Thoracic aorta (tissue), 2 donors: ENCODE measurements around the gene ROPN1L. TPM values are rescaled to one million over a fixed set of nuclear protein-coding genes. Genes with fewer than 3 reads are reported as not detected.
"Not testable (repeated sequence)": the region's sequence is repeated elsewhere in the genome, so short reads cannot be mapped to it uniquely, and the experiment has no call there.

Experiments used
- ATAC-seq: fragments of 150-250 bp; one replicate; pipeline ENCODE4 v1.8.0; 2017; ENCODE audit warnings: low read depth; ENCODE audit not compliant: insufficient number of reproducible peaks, low FRiP score
- DNase-seq: peaks from one replicate; pipeline ENCODE4 v3.0.0-alpha.2; 2020; ENCODE audit warnings: low spot score
- H3K27ac ChIP-seq, 2 donors: fragments of 200-600 bp; sonication (generic); 1 replicate in 1 of 2; 2 replicates in 1 of 2; pipeline ENCODE4 v1.5.1; 2016; ENCODE audit warnings: mild to moderate bottlenecking in 2 of 2, moderate library complexity in 2 of 2
- H3K27me3 ChIP-seq: fragments of 200-600 bp; sonication (generic); replicated peaks from 2 replicates; pipeline ENCODE4 v1.6.0; 2016; ENCODE audit warnings: mild to moderate bottlenecking; ENCODE audit not compliant: insufficient read depth
- H3K36me3 ChIP-seq: fragments of 200-600 bp; sonication (generic); one replicate; pipeline ENCODE4 v1.5.1; 2016
- H3K4me1 ChIP-seq, 2 donors: fragments of 200-600 bp; sonication (generic); 1 replicate in 1 of 2; 2 replicates in 1 of 2; pipeline versions ENCODE4 v1.5.1 to v1.6.0; 2016; ENCODE audit warnings: low read depth in 2 of 2, mild to moderate bottlenecking in 1 of 2; ENCODE audit not compliant: control insufficient read depth in 1 of 2
- H3K4me3 ChIP-seq: fragments of 200-600 bp; sonication (generic); 2 replicates; pipeline ENCODE4 v1.5.1; 2016; ENCODE audit warnings: mild to moderate bottlenecking
- H3K9me3 ChIP-seq: fragments of 200-600 bp; sonication (generic); 2 replicates; pipeline ENCODE4 v1.5.1; 2016
- CTCF ChIP-seq: fragments of 200-600 bp; sonication (generic); IDR thresholded peaks from one replicate; pipeline ENCODE4 v1.5.1; 2019; ENCODE audit warnings: antibody characterized with exemption
- total RNA-seq, 2 donors: library from RNA; depleted of rRNA; stranded (reverse); fragments of >200 nt; gene quantifications; one replicate each; pipeline versions ENCODE4 v1.1.0 to v1.2.3, GENCODE V29; 2016

Gene ROPN1L
- total RNA-seq, 2 donors from 2014 or later = not detected

- Histone ChIP-seq H3K27ac (no peak overlapping the region), H3K36me3 (no peaks in the 10 kb centered on the region), H3K27me3 (no peaks in the 10 kb centered on the region), H3K9me3 (no peaks in the 10 kb centered on the region), H3K4me3 (no peak overlapping the region), H3K4me1 (no peaks in the 10 kb centered on the region)
- ATAC-seq = no peak
- no peak for TF ChIP-seq CTCF
- no peak for DNase-seq
Measured at GRCh38 chr5:10506535-10506934, 64.9 kb downstream of the ROPN1L start.

- no peaks in the 10 kb centered on the region for H3K4me1 ChIP-seq
- no peak for ATAC-seq
Measured at GRCh38 chr5:10507575-10508096, 66.0 kb downstream of the ROPN1L start.

GRCh38 chr5:10509575-10509974 is 67.9 kb downstream of the ROPN1L start:
- H3K9me3 ChIP-seq = no peaks in the 10 kb centered on the region
- no peaks in the 10 kb centered on the region for H3K36me3 ChIP-seq
- TF ChIP-seq CTCF = no peak
- H3K4me1 ChIP-seq = no peaks in the 10 kb centered on the region
- H3K4me3 ChIP-seq = no peak overlapping the region
- ATAC-seq = no peak
- H3K27me3 ChIP-seq = no peaks in the 10 kb centered on the region
- no peak for DNase-seq
- H3K27ac ChIP-seq = no peak overlapping the region

More at GRCh38 chr5:10507575-10508096, 66.0 kb downstream of the ROPN1L start:
- no peak for DNase-seq
- TF ChIP-seq CTCF = no peak
- Histone ChIP-seq H3K27ac (no peak overlapping the region), H3K4me3 (no peak overlapping the region), H3K36me3 (no peaks in the 10 kb centered on the region), H3K9me3 (no peaks in the 10 kb centered on the region), H3K27me3 (no peaks in the 10 kb centered on the region)

- no peak for TF ChIP-seq CTCF
- Histone ChIP-seq H3K27me3 (no peaks in the 10 kb centered on the region), H3K4me3 (no peak overlapping the region), H3K36me3 (no peaks in the 10 kb centered on the region), H3K27ac (no peak overlapping the region), H3K4me1 (no peaks in the 10 kb centered on the region), H3K9me3 (no peaks in the 10 kb centered on the region)
- DNase-seq (no peak), ATAC-seq (no peak)
Measured at GRCh38 chr5:10511741-10512640, 70.3 kb downstream of the ROPN1L start.

- Histone ChIP-seq H3K27ac (no peak overlapping the region), H3K9me3 (no peaks in the 10 kb centered on the region), H3K4me1 (no peaks in the 10 kb centered on the region), H3K27me3 (no peaks in the 10 kb centered on the region), H3K36me3 (no peaks in the 10 kb centered on the region), H3K4me3 (no peak overlapping the region)
- ATAC-seq (no peak), DNase-seq (no peak)
- no peak for TF ChIP-seq CTCF
Measured at GRCh38 chr5:10513501-10514442, 72.1 kb downstream of the ROPN1L start.

GRCh38 chr5:10514572-10514971 is 72.9 kb downstream of the ROPN1L start:
- not testable (repeated sequence) for H3K27me3 ChIP-seq, H3K9me3 ChIP-seq, DNase-seq, H3K27ac ChIP-seq, H3K4me1 ChIP-seq, ATAC-seq, H3K4me3 ChIP-seq, H3K36me3 ChIP-seq
